ENCODE results near the gene MTA1. TPM values are rescaled to one million over a fixed set of nuclear protein-coding genes. Genes with fewer than 3 reads are reported as not detected.

MTA1 gene
- total RNA-seq, 1 donor from 2014 or later: 227 TPM

DNA sequence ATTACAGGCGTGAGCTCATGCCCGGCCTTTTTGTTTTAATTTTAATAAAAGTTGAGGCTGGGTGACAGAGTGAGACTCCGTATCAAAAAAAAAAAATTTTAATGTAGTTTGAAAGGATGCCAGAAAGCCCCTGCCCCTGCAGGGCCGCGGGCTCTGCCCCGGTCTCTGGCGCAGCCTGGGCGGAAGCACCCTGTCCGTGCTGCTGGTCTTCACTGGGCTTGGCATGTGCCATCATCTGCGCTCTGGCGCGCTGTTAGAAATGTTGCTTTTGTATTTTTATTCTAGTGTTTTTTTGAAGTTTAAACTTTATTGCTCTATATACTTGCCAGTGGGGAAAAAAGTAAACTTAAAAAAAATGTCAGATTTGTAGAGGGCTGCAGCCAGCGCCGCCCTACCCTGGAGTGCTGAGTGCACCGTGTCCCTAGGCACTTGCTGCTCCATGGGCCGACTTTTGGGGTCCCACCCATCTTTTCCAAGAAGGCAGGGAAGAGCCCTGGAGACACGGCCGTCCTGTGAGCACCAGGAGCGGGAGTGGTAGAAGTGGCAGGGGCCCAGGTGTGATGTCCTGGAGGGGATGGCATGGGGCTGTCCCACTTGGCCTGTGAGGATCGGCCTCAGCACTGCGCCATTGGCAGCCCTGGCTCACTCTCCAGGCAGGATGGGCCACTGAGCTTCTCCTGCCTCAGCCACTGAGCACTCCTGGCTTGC lies 4.0 kb downstream of the MTA1 start:
- H3K9me3 Mint-ChIP-seq (ENCODE audit: low read depth): peaks cover 7% of the 10 kb centered on the region
- peaks cover 9% of the 10 kb centered on the region for H3K4me1 Mint-ChIP-seq (ENCODE audit: low read depth)
- no peak for DNase-seq (ENCODE audit: low spot score, unreplicated experiment)
- no peak overlapping the region for H3K27ac Mint-ChIP-seq
- TF ChIP-seq, protein P1, sequence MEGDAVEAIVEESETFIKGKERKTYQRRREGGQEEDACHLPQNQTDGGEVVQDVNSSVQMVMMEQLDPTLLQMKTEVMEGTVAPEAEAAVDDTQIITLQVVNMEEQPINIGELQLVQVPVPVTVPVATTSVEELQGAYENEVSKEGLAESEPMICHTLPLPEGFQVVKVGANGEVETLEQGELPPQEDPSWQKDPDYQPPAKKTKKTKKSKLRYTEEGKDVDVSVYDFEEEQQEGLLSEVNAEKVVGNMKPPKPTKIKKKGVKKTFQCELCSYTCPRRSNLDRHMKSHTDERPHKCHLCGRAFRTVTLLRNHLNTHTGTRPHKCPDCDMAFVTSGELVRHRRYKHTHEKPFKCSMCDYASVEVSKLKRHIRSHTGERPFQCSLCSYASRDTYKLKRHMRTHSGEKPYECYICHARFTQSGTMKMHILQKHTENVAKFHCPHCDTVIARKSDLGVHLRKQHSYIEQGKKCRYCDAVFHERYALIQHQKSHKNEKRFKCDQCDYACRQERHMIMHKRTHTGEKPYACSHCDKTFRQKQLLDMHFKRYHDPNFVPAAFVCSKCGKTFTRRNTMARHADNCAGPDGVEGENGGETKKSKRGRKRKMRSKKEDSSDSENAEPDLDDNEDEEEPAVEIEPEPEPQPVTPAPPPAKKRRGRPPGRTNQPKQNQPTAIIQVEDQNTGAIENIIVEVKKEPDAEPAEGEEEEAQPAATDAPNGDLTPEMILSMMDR (IDR thresholded peaks at IDR 0.05; ENCODE audit: unreplicated experiment): no peak
- no peaks in the 10 kb centered on the region for H3K27me3 Mint-ChIP-seq
- H3K4me3 Mint-ChIP-seq (ENCODE audit: low read depth): no peak overlapping the region
- H3K36me3 Mint-ChIP-seq (ENCODE audit: insufficient read depth): peaks cover 19% of the 10 kb centered on the region

DNA sequence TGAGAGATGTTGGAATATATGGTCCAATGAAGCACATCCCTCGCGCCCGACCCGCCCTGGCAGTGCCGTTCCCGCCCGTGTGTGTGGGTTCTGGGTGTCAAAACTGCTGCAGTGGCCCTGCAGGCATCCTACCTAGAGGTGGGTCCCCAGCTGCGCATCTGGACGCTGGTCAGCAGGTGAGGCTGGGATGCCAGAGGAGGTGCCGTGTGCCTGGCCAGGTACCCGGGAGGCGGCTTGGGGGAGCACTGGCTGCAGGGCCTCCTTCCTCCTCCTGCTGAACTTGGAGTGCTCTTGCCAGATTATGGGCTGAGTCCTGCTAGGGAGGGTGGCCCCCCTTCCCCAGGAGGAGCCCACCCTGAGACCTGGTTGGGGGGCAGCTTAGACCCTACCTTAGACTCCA lies 5.2 kb downstream of the MTA1 start:
- Mint-ChIP-seq H3K27me3 (no peaks in the 10 kb centered on the region), H3K9me3 (ENCODE audit: low read depth) (peaks cover 7% of the 10 kb centered on the region), H3K27ac (no peak overlapping the region), H3K4me3 (ENCODE audit: low read depth) (no peak overlapping the region), H3K4me1 (ENCODE audit: low read depth) (peaks cover 5% of the 10 kb centered on the region), H3K36me3 (ENCODE audit: insufficient read depth) (peaks cover 21% of the 10 kb centered on the region)
- no peak for DNase-seq (ENCODE audit: low spot score, unreplicated experiment)
- TF ChIP-seq, protein P1 (IDR thresholded peaks at IDR 0.05; ENCODE audit: unreplicated experiment): no peak

DNA sequence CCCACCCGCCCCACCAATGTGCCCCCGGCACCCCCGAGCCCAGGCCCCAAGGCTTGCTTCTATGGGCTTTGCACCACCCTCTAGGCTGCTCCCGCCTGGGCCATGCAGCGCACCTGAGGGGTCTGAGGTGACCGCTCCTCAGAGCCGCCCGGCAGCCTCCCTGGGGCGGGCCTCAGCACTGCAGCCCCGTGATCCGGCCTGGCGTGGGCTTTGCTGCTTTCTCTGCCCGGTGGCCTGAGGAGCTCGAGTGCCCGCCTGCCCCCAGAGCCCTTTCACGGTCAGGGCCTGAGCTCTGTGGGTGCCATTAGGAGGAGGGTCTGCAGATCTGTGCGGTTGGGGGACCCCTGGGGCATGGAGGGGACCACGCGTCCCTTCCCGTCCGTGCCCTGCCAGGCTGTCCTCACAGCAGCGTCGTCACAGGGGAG lies 6.2 kb downstream of the MTA1 start:
- Mint-ChIP-seq H3K36me3 (ENCODE audit: insufficient read depth) (peaks cover 29% of the 10 kb centered on the region), H3K27me3 (no peaks in the 10 kb centered on the region), H3K27ac (no peak overlapping the region), H3K4me3 (ENCODE audit: low read depth) (no peak overlapping the region), H3K4me1 (ENCODE audit: low read depth) (peaks cover 4% of the 10 kb centered on the region), H3K9me3 (ENCODE audit: low read depth) (peaks cover 10% of the 10 kb centered on the region)
- no peak for DNase-seq (ENCODE audit: low spot score, unreplicated experiment)
- TF ChIP-seq, protein P1 (IDR thresholded peaks at IDR 0.05; ENCODE audit: unreplicated experiment): no peak

- no peak overlapping the region for H3K27ac Mint-ChIP-seq
- TF ChIP-seq, protein P1 (IDR thresholded peaks at IDR 0.05; ENCODE audit: unreplicated experiment): no peak
- no peak for DNase-seq (ENCODE audit: low spot score, unreplicated experiment)
- H3K27me3 Mint-ChIP-seq: no peaks in the 10 kb centered on the region
- H3K36me3 Mint-ChIP-seq (ENCODE audit: insufficient read depth): peaks cover 34% of the 10 kb centered on the region
- peaks cover 1% of the 10 kb centered on the region for H3K4me1 Mint-ChIP-seq (ENCODE audit: low read depth)
- no peak overlapping the region for H3K4me3 Mint-ChIP-seq (ENCODE audit: low read depth)
- H3K9me3 Mint-ChIP-seq (ENCODE audit: low read depth): peaks cover 10% of the 10 kb centered on the region
These were observed 6.9 kb downstream of the MTA1 start for GRCh38 chr14:105426416-105427130.

- Mint-ChIP-seq H3K27ac (no peak overlapping the region), H3K4me3 (ENCODE audit: low read depth) (no peak overlapping the region), H3K4me1 (ENCODE audit: low read depth) (no peaks in the 10 kb centered on the region), H3K27me3 (no peaks in the 10 kb centered on the region), H3K36me3 (ENCODE audit: insufficient read depth) (peaks cover 34% of the 10 kb centered on the region), H3K9me3 (ENCODE audit: low read depth) (peaks cover 10% of the 10 kb centered on the region)
- TF ChIP-seq, protein P1 (IDR thresholded peaks at IDR 0.05; ENCODE audit: unreplicated experiment): no peak
- no peak for DNase-seq (ENCODE audit: low spot score, unreplicated experiment)
These were observed 7.8 kb downstream of the MTA1 start for GRCh38 chr14:105427412-105427811.

All from progenitor cell of endocrine pancreas (in vitro differentiated cells).